OCI-LY7 (cell line): ENCODE measurements around the gene ZNF670. TPM values are rescaled to one million over a fixed set of nuclear protein-coding genes. Genes with fewer than 3 reads are reported as not detected.

ENCODE experiments used
- BruUV-seq: library from RNA; stranded (reverse); fragments of 400-500 nt; replicated peaks from 2 replicates; lab custom pipeline; 2021; lab: Mats Ljungman, UMichigan
- CTCF ChIA-PET: fragments of 300-600 bp; sonication (Branson Sonifier 250); formaldehyde crosslinking; loops from one replicate; lab custom pipeline; 2022; ENCODE audit warnings: antibody characterized with exemption; ENCODE audit not compliant: unreplicated experiment; lab: Charles Lee
- POLR2A ChIA-PET: fragments of 300-600 bp; sonication (Branson Sonifier 250); formaldehyde crosslinking; loops from one replicate; lab custom pipeline; 2022; ENCODE audit warnings: antibody characterized with exemption; lab: Charles Lee
- DNase-seq: peaks from one replicate; pipeline ENCODE4 v3.0.0-alpha.2; 2015; ENCODE audit warnings: low spot score
- H2AFZ ChIP-seq: fragments of 200-600 bp; sonication (generic), shearing (Covaris generic); 2 replicates; pipeline ENCODE4 v1.6.1; 2014; ENCODE audit warnings: mild to moderate bottlenecking, antibody characterized with exemption, low read length, moderate library complexity
- H3K27ac ChIP-seq: fragments of 200-600 bp; sonication (generic); 2 replicates; pipeline ENCODE4 v1.5.1; 2014; ENCODE audit warnings: mixed run types, low read depth, mild to moderate bottlenecking, moderate library complexity, low read length, inconsistent platforms; ENCODE audit not compliant: poor library complexity, severe bottlenecking
- H3K36me3 ChIP-seq: fragments of 200-600 bp; sonication (generic); 2 replicates; pipeline ENCODE4 v1.6.1; 2014; ENCODE audit warnings: mild to moderate bottlenecking, antibody characterized with exemption, low read length, moderate library complexity, mixed read lengths; ENCODE audit not compliant: insufficient read depth
- H3K4me1 ChIP-seq: fragments of 200-600 bp; sonication (generic); 2 replicates; pipeline ENCODE4 v1.5.1; 2014; ENCODE audit warnings: mild to moderate bottlenecking, low read length; ENCODE audit not compliant: insufficient read depth, poor library complexity, severe bottlenecking
- H3K4me2 ChIP-seq: fragments of 200-600 bp; sonication (generic); 2 replicates; pipeline ENCODE4 v1.6.1; 2014; ENCODE audit warnings: mild to moderate bottlenecking, low read length
- H3K4me3 ChIP-seq: fragments of 200-600 bp; sonication (generic); 2 replicates; pipeline ENCODE4 v1.5.1; 2014; ENCODE audit warnings: mild to moderate bottlenecking, low read depth, low read length; ENCODE audit not compliant: poor library complexity, severe bottlenecking
- H3K79me2 ChIP-seq: fragments of 200-600 bp; sonication (generic); 2 replicates; pipeline ENCODE4 v1.6.1; 2016; ENCODE audit warnings: low read depth, mild to moderate bottlenecking, low read length, moderate library complexity, mixed read lengths; ENCODE audit not compliant: insufficient read depth
- H3K9me2 ChIP-seq: fragments of 200-600 bp; sonication (generic); 2 replicates; pipeline ENCODE4 v1.6.1; 2016; ENCODE audit warnings: mild to moderate bottlenecking, low read length, mixed read lengths; ENCODE audit not compliant: insufficient read depth
- H3K9me3 ChIP-seq: fragments of 200-600 bp; sonication (generic); 2 replicates; pipeline ENCODE4 v1.6.1; 2014; ENCODE audit warnings: mild to moderate bottlenecking, mixed run types, low read length, mixed read lengths
- H4K20me1 ChIP-seq: fragments of 200-600 bp; sonication (generic); 2 replicates; pipeline ENCODE4 v1.6.1; 2014; ENCODE audit warnings: mild to moderate bottlenecking, antibody characterized with exemption, low read length, moderate library complexity, mixed read lengths; ENCODE audit not compliant: insufficient read depth
- EZH2phosphoT487 ChIP-seq: fragments of 200-600 bp; sonication (generic); IDR thresholded peaks from 2 replicates; pipeline ENCODE4 v1.6.1; 2018; ENCODE audit warnings: low read depth, borderline replicate concordance, mild to moderate bottlenecking, mixed run types, antibody characterized with exemption, low read length, moderate library complexity, mixed read lengths
- intact Hi-C: fragments of 100-400 bp; cut with micrococcal nuclease; formaldehyde crosslinking; loops from one replicate; pipeline ENCODE4 v1.10.0; 2022; ENCODE audit not compliant: unreplicated experiment
- total RNA-seq, 2 experiments: library from RNA; depleted of rRNA in 1 of 2; stranded (reverse); fragments of >200 nt in 1 of 2; shearing (Covaris generic) in 1 of 2; gene quantifications; 2 replicates each; pipeline ENCODE4 v1.2.3, GENCODE V29; 2014 to 2022
- TF ChIP-seq, protein P1 (sequence below): fragments of 200-600 bp; sonication (generic); conservative IDR thresholded peaks from 2 replicates; pipeline ENCODE4 v1.5.1; 2014; ENCODE audit warnings: mild to moderate bottlenecking, antibody characterized with exemption, low read length, moderate library complexity, mixed read lengths

Gene ZNF670
- total RNA-seq, 2 experiments from 2014 or later: 5.5 to 8.6 TPM

DNA sequence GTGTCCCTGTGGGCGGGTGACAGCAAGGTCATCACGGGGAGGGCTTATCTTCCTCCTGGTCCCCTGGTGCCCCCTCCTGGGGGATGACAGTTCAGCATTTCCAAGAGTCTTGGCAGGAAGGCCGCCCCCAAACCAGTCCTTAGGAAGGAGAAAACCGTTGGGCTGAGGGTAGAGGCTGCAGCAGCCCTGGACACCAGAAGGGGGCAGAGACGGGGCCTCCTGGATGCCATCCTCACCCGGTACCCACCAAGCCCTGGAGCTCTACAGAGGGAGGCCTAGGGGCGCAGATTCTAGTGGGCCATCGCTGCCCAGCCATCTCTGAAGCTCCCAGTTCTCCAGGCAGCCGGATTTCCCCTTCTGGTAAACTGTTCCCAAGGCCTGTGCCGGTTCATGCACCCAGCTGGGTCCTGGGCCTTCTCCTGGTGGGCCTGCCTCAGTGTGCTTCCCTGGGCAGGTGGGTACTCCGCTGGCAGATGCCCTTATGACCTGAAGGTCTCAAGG, 40.4 kb upstream of the ZNF670 start:
- Histone ChIP-seq H3K79me2 (no peaks in the 10 kb centered on the region), H3K36me3 (no peaks in the 10 kb centered on the region), H3K4me1 (no peaks in the 10 kb centered on the region), H3K4me3 (no peak overlapping the region), H3K27ac (no peak overlapping the region), H4K20me1 (no peaks in the 10 kb centered on the region), H3K4me2 (no peak overlapping the region), H2AFZ (no peak overlapping the region), H3K9me2 (no peaks in the 10 kb centered on the region), H3K9me3 (no peaks in the 10 kb centered on the region)
- BruUV-seq: no TSS peak
- no peak for TF ChIP-seq EZH2phosphoT487
- TF ChIP-seq, protein P1, sequence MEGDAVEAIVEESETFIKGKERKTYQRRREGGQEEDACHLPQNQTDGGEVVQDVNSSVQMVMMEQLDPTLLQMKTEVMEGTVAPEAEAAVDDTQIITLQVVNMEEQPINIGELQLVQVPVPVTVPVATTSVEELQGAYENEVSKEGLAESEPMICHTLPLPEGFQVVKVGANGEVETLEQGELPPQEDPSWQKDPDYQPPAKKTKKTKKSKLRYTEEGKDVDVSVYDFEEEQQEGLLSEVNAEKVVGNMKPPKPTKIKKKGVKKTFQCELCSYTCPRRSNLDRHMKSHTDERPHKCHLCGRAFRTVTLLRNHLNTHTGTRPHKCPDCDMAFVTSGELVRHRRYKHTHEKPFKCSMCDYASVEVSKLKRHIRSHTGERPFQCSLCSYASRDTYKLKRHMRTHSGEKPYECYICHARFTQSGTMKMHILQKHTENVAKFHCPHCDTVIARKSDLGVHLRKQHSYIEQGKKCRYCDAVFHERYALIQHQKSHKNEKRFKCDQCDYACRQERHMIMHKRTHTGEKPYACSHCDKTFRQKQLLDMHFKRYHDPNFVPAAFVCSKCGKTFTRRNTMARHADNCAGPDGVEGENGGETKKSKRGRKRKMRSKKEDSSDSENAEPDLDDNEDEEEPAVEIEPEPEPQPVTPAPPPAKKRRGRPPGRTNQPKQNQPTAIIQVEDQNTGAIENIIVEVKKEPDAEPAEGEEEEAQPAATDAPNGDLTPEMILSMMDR: 0 out of 2 replicates have a peak, but pooled peaks have one; percentile 30
- CTCF ChIA-PET: no interaction called here
- intact Hi-C loops: no loop called here
- DNase-seq: peak; percentile 47
- POLR2A ChIA-PET: no interaction called here

DNA sequence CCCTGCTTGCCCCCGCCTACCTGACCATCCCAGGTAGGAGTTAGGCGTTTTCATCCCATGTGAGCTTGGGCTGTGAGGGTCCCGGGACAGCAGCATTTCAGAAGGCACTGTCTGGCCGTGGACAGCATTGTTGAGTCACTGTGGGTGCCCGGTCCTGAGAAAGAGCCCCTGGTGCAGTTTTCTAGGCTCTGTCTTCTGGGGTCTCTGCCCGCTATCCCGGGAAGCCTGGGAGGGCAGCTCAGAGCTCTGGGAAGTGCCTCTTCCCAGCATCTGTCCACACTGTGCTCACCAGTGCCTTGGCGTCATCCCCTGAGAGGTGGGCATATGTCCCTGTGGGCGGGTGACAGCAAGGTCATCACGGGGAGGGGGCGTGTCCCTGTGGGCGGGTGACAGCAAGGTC, 36.9 kb upstream of the ZNF670 start:
- Histone ChIP-seq H4K20me1 (no peaks in the 10 kb centered on the region), H3K36me3 (no peaks in the 10 kb centered on the region), H2AFZ (no peak overlapping the region), H3K4me2 (no peak overlapping the region), H3K27ac (no peak overlapping the region), H3K9me2 (no peaks in the 10 kb centered on the region), H3K79me2 (no peaks in the 10 kb centered on the region), H3K4me1 (no peaks in the 10 kb centered on the region), H3K9me3 (no peaks in the 10 kb centered on the region), H3K4me3 (no peak overlapping the region)
- CTCF ChIA-PET: no interaction called here
- no peak for DNase-seq
- intact Hi-C loops: no loop called here
- no TSS peak for BruUV-seq
- no peak for TF ChIP-seq EZH2phosphoT487
- TF ChIP-seq, protein P1: no peak
- POLR2A ChIA-PET: no interaction called here

DNA sequence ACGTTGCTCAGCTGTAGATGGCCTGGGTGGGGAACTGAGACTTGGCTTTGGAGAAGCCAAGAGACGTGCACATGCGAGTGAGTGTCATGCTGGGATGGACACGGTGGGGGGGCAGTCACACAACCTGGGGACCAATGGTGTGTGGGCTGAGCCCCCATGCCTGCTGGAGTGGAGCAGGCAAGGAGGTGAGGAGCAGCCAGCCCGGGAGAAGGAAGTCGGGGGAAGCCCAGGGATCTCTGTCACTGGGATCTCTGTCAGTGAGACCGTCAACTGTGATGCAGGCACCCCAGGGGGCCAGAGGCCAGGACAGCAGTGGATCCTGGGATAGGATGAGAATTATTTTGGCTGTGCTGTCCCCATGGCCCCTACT, 36.5 kb upstream of the ZNF670 start:
- H3K4me1 ChIP-seq: no peaks in the 10 kb centered on the region
- CTCF ChIA-PET: no interaction called here
- POLR2A ChIA-PET: no interaction called here
- BruUV-seq: no TSS peak
- intact Hi-C loops: no loop called here
- no peaks in the 10 kb centered on the region for H4K20me1 ChIP-seq
- H3K4me2 ChIP-seq: no peak overlapping the region
- H3K27ac ChIP-seq: no peak overlapping the region
- H3K9me3 ChIP-seq: no peaks in the 10 kb centered on the region
- H2AFZ ChIP-seq: no peak overlapping the region
- no peak for DNase-seq
- no peaks in the 10 kb centered on the region for H3K9me2 ChIP-seq
- no peaks in the 10 kb centered on the region for H3K36me3 ChIP-seq
- no peak overlapping the region for H3K4me3 ChIP-seq
- no peaks in the 10 kb centered on the region for H3K79me2 ChIP-seq
- no peak for TF ChIP-seq EZH2phosphoT487
- TF ChIP-seq, protein P1: no peak
